Kidney (tissue), 14 donors: Measurements from ENCODE around the gene PKD1L1. TPM values are rescaled to one million over a fixed set of nuclear protein-coding genes. Genes with fewer than 3 reads are reported as not detected.

Experiments used
- DNase-seq, 5 donors: peaks; one replicate each; pipeline ENCODE4 v3.0.0-alpha.2; 2013 to 2020
- FAIRE-seq: peaks from 2 replicates; lab custom pipeline; 2012; peaks lifted over from hg19 to GRCh38; lab: Jason Lieb, UNC
- H3K27ac ChIP-seq, 2 donors: one replicate each; pipeline ENCODE4 v1.7.0; 2013; ENCODE audit warnings: low read depth in 2 of 2, low read length in 2 of 2, inconsistent platforms in 1 of 2
- H3K27me3 ChIP-seq: one replicate; pipeline ENCODE4 v1.7.1; 2013; ENCODE audit warnings: low read length, inconsistent platforms; ENCODE audit not compliant: control insufficient read depth, insufficient read depth
- H3K36me3 ChIP-seq, 3 donors: one replicate each; pipeline versions ENCODE4 v1.7.0 to v1.7.1; 2013; ENCODE audit warnings: low read length in 3 of 3, control low read depth in 1 of 3, inconsistent platforms in 1 of 3; ENCODE audit not compliant: insufficient read depth in 3 of 3, control insufficient read depth in 2 of 3
- H3K4me1 ChIP-seq, 3 donors: one replicate each; pipeline versions ENCODE4 v1.7.0 to v1.7.1; 2013; ENCODE audit warnings: low read length in 3 of 3, inconsistent platforms in 1 of 3, low read depth in 1 of 3; ENCODE audit not compliant: control insufficient read depth in 2 of 3, insufficient read depth in 2 of 3
- H3K4me3 ChIP-seq, 3 donors: one replicate each; pipeline versions ENCODE4 v1.7.0 to v1.8.1; 2013; ENCODE audit warnings: low read length in 3 of 3, control low read depth in 1 of 3, inconsistent platforms in 1 of 3
- H3K9ac ChIP-seq, 3 donors: one replicate each; pipeline versions ENCODE4 v1.7.0 to v1.7.1; 2013; ENCODE audit warnings: low read length in 3 of 3, control low read depth in 1 of 3, inconsistent platforms in 1 of 3
- H3K9me3 ChIP-seq, 3 donors: one replicate each; pipeline versions ENCODE4 v1.7.0 to v1.7.1; 2013; ENCODE audit warnings: low read length in 3 of 3, control low read depth in 1 of 3, inconsistent platforms in 1 of 3; ENCODE audit not compliant: control insufficient read depth in 2 of 3, insufficient read depth in 1 of 3
- intact Hi-C: fragments of 100-400 bp; cut with DNase I; formaldehyde crosslinking; loops from one replicate; pipeline ENCODE4 v1.11.1; 2022
- polyA plus RNA-seq: library from polyadenylated mRNA; stranded (reverse); fragments of 350-450 nt; fragmentation: Illumina TruSeq; extraction: RNeasy Lipid Tissue Mini Kit (QIAGEN cat#74804); gene quantifications from one replicate; pipeline ENCODE4 v1.2.3, GENCODE V29; 2014; ENCODE audit warnings: low read depth, low replicate concordance; ENCODE audit not compliant: insufficient read depth
- total RNA-seq: library from RNA; stranded (reverse); fragmentation: NEBNext Ultra II Directional; extraction: Animal tissue kit (Norgen Biotek cat#: 25700); gene quantifications from one replicate; pipeline ENCODE4 v1.2.1, GENCODE V29; 2021
- TF ChIP-seq, protein P1 (sequence below): IDR thresholded peaks from 3 replicates; pipeline ENCODE4 v1.5.1; 2012; ENCODE audit warnings: mild to moderate bottlenecking, moderate library complexity, borderline replicate concordance; ENCODE audit not compliant: insufficient read depth; ENCODE audit errors: extremely low read depth
- donor health status: control.
- donor health status: control.
- donor health status: control.
- donor health status: control.
- donor health status: control.
- donor health status: DM: yes; HTN: yes; CAD: no.
- donor health status: Normal renal cell carcinoma (clear cell type).

Gene PKD1L1
- total and polyA plus RNA-seq, 2 donors from 2014 or later = 0.32 to 0.82 TPM

DNA sequence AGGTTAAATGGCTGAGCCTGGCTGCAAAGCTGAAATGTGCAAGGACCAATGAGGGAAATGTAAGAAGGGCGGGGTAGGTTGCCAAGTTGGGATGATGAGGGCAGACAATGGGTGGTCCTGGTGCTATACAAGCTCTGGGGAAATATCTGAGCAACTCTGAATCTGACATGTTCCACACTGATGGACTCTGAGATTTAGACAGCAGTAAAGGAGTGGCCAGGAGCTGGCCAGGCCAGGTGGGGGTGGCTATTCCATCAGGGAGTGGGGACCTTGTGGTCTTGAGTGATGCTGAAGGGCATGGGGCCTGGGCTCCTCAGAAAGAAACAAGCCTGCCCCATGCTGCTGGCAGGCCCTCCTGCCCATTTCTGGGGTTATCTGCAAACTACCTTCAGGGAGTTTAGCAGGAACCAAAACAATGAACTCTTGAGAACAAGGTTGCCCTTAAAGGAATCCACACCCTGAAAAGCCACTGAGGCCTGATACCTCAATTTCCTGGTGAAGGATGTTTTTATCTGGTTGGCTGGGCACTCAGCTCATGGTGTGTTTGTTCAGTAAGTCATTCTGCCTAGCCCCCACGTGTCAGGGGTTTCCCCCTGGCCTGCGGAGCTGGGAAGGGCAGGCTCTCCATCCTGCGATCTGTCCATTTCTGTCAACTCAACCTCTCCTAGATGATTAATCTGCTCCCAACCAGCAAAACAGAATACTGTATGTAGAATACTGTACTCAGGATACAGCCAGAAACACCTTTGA is 223.1 kb downstream of the PKD1L1 start:
- Histone ChIP-seq H3K27ac (peak overlapping the region in 1 of 2 donors; percentile 2), H3K4me3 (no peak overlapping the region), H3K9ac (no peak overlapping the region), H3K27me3 (no peaks in the 10 kb centered on the region), H3K36me3 (no peaks in the 10 kb centered on the region), H3K9me3 (no peaks in the 10 kb centered on the region), H3K4me1 (peaks cover 3 to 19% (median 15%) of the 10 kb centered on the region in 3 donors)
- FAIRE-seq (no peak), DNase-seq (peak in 4 of 5 donors; percentile 77 to 86 (median 82))
- TF ChIP-seq, protein P1, sequence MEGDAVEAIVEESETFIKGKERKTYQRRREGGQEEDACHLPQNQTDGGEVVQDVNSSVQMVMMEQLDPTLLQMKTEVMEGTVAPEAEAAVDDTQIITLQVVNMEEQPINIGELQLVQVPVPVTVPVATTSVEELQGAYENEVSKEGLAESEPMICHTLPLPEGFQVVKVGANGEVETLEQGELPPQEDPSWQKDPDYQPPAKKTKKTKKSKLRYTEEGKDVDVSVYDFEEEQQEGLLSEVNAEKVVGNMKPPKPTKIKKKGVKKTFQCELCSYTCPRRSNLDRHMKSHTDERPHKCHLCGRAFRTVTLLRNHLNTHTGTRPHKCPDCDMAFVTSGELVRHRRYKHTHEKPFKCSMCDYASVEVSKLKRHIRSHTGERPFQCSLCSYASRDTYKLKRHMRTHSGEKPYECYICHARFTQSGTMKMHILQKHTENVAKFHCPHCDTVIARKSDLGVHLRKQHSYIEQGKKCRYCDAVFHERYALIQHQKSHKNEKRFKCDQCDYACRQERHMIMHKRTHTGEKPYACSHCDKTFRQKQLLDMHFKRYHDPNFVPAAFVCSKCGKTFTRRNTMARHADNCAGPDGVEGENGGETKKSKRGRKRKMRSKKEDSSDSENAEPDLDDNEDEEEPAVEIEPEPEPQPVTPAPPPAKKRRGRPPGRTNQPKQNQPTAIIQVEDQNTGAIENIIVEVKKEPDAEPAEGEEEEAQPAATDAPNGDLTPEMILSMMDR = no peak
- intact Hi-C loops = no loop called here

Other genes starting within 250 kb of the PKD1L1 start
- 29.5 TPM for gene HUS1, start 31.1 kb upstream of the PKD1L1 start, total RNA-seq
- 13.4 TPM for gene HUS1, start 31.1 kb upstream of the PKD1L1 start, polyA plus RNA-seq
- gene SUN3, start 80.6 kb upstream of the PKD1L1 start, total RNA-seq = 0.54 TPM
- gene SUN3, start 80.6 kb upstream of the PKD1L1 start, polyA plus RNA-seq = not detected
- 0.63 TPM for gene C7orf57, start 87.1 kb upstream of the PKD1L1 start, total RNA-seq
- gene C7orf57, start 87.1 kb upstream of the PKD1L1 start, polyA plus RNA-seq = not detected
- 76.1 TPM for gene UPP1, start 140.8 kb upstream of the PKD1L1 start, total RNA-seq
- gene UPP1, start 140.8 kb upstream of the PKD1L1 start, polyA plus RNA-seq = 36.4 TPM
- gene ABCA13, start 223.0 kb upstream of the PKD1L1 start, total RNA-seq = 6.0 TPM
- gene ABCA13, start 223.0 kb upstream of the PKD1L1 start, polyA plus RNA-seq = 0.62 TPM